NCI-H748 (cell line): ENCODE results near the gene EAPP.
"Not testable (repeated sequence)": the region's sequence is repeated elsewhere in the genome, so short reads cannot be mapped to it uniquely, and the experiment has no call there.

Source experiments
- DNase-seq: peaks from one replicate; lab custom pipeline; 2025; ENCODE audit not compliant: unreplicated experiment; lab: John Stamatoyannopoulos, UW

EAPP gene

GRCh38 chr14:34538871-34539406 lies 562 bp downstream of the EAPP start:
- DNase-seq = no peak

- not testable (repeated sequence) for DNase-seq
Observed at GRCh38 chr14:34538096-34538495, 1.4 kb downstream of the EAPP start.

GRCh38 chr14:34537677-34538009 lies 1.9 kb downstream of the EAPP start:
- no peak for DNase-seq

GRCh38 chr14:34536951-34537676 lies 2.4 kb downstream of the EAPP start:
- no peak for DNase-seq

GRCh38 chr14:34527591-34527990 lies 11.9 kb downstream of the EAPP start:
- no peak for DNase-seq

GRCh38 chr14:34524216-34524615 lies 15.3 kb downstream of the EAPP start:
- not testable (repeated sequence) for DNase-seq

GRCh38 chr14:34522496-34522895 lies 17.0 kb downstream of the EAPP start:
- DNase-seq = no peak

- not testable (repeated sequence) for DNase-seq
Observed at GRCh38 chr14:34521071-34521470, 18.4 kb downstream of the EAPP start.

GRCh38 chr14:34520304-34520970 lies 19.1 kb downstream of the EAPP start:
- not testable (repeated sequence) for DNase-seq

GRCh38 chr14:34507884-34508283 lies 31.6 kb downstream of the EAPP start:
- DNase-seq = no peak

- DNase-seq = no peak
Observed at GRCh38 chr14:34507459-34507858, 32.0 kb downstream of the EAPP start.

GRCh38 chr14:34505124-34505491 lies 34.4 kb downstream of the EAPP start:
- not testable (repeated sequence) for DNase-seq

- not testable (repeated sequence) for DNase-seq
Observed at GRCh38 chr14:34504027-34504426, 35.5 kb downstream of the EAPP start.

GRCh38 chr14:34502545-34503225 lies 36.8 kb downstream of the EAPP start:
- DNase-seq = no peak

- no peak for DNase-seq
Observed at GRCh38 chr14:34502001-34502400, 37.5 kb downstream of the EAPP start.

- no peak for DNase-seq
Observed at GRCh38 chr14:34501004-34501580, 38.4 kb downstream of the EAPP start.

- peak; percentile 63 for DNase-seq
Observed at GRCh38 chr14:34498684-34499412, 40.7 kb downstream of the EAPP start.

GRCh38 chr14:34496679-34497513 lies 42.6 kb downstream of the EAPP start:
- DNase-seq = no peak

- no peak for DNase-seq
Observed at GRCh38 chr14:34496007-34496678, 43.4 kb downstream of the EAPP start.
